Stimulated activated naive CD8-positive, alpha-beta T cell treated with anti-CD3 and anti-CD28 coated beads, Interleukin-15, amount 100 ng/mL, for 72 hours (primary cell): Measurements from ENCODE around the gene SMIM1.
"Not testable (repeated sequence)": the region's sequence is repeated elsewhere in the genome, so short reads cannot be mapped to it uniquely, and the experiment has no call there.

ENCODE experiments used
- ATAC-seq: fragments of 150-1000 bp; cut with Tn5 transposase; 2 replicates; pipeline ENCODE4 v1.10.0; 2021; ENCODE audit warnings: mild to moderate bottlenecking, moderate library complexity
- DNase-seq, 2 donors: peaks; one replicate each; pipeline ENCODE4 v3.0.0; 2021 to 2022
- H3K27ac Mint-ChIP-seq, 2 donors: one replicate each; pipeline ENCODE4 v1.8.0; 2022; ENCODE audit warnings: mild to moderate bottlenecking in 2 of 2, mixed read lengths in 2 of 2, moderate library complexity in 2 of 2
- H3K27me3 Mint-ChIP-seq: one replicate; pipeline ENCODE4 v1.8.0; 2022; ENCODE audit warnings: mixed read lengths
- H3K4me1 Mint-ChIP-seq: one replicate; pipeline ENCODE4 v1.8.0; 2022; ENCODE audit warnings: mild to moderate bottlenecking, mixed read lengths
- H3K4me3 Mint-ChIP-seq, 2 donors: one replicate each; pipeline ENCODE4 v1.8.0; 2022; ENCODE audit warnings: mild to moderate bottlenecking in 2 of 2, mixed read lengths in 2 of 2, moderate library complexity in 1 of 2
- H3K9me3 Mint-ChIP-seq, 2 donors: one replicate each; pipeline ENCODE4 v1.8.0; 2022; ENCODE audit warnings: mixed read lengths in 2 of 2

SMIM1 gene

GRCh38 chr1:3745590-3746381, 26.8 kb upstream of the SMIM1 start:
- Mint-ChIP-seq H3K4me3 (peak overlapping the region; percentile 84 to 88), H3K4me1 (peaks cover 34% of the 10 kb centered on the region), H3K27ac (peak overlapping the region; percentile 19 to 40), H3K9me3 (no peaks in the 10 kb centered on the region), H3K27me3 (no peaks in the 10 kb centered on the region)
- no peak for DNase-seq
- no peak for ATAC-seq

GRCh38 chr1:3746389-3746829, 26.1 kb upstream of the SMIM1 start:
- Mint-ChIP-seq H3K4me3 (peak overlapping the region; percentile 84 to 88), H3K4me1 (peaks cover 34% of the 10 kb centered on the region), H3K27ac (peak overlapping the region; percentile 57 to 78), H3K9me3 (no peaks in the 10 kb centered on the region), H3K27me3 (no peaks in the 10 kb centered on the region)
- DNase-seq (no peak), ATAC-seq (no peak)

- Mint-ChIP-seq H3K27me3 (no peaks in the 10 kb centered on the region), H3K4me3 (peak overlapping the region; percentile 84 to 88), H3K9me3 (no peaks in the 10 kb centered on the region), H3K27ac (peak overlapping the region; percentile 57 to 78), H3K4me1 (peaks cover 34% of the 10 kb centered on the region)
- peak; percentile 80 to 87 for DNase-seq
- ATAC-seq: peak; percentile 98
These were observed 25.6 kb upstream of the SMIM1 start for GRCh38 chr1:3746830-3747521.

GRCh38 chr1:3747522-3747848, 25.1 kb upstream of the SMIM1 start:
- peaks cover 34% of the 10 kb centered on the region for H3K4me1 Mint-ChIP-seq
- H3K27me3 Mint-ChIP-seq: no peaks in the 10 kb centered on the region
- no peak overlapping the region for H3K27ac Mint-ChIP-seq
- no peaks in the 10 kb centered on the region for H3K9me3 Mint-ChIP-seq
- ATAC-seq: no peak
- H3K4me3 Mint-ChIP-seq: peak overlapping the region; percentile 71 to 79
- no peak for DNase-seq

GRCh38 chr1:3747903-3748302, 24.6 kb upstream of the SMIM1 start:
- peaks cover 34% of the 10 kb centered on the region for H3K4me1 Mint-ChIP-seq
- no peak for ATAC-seq
- no peak for DNase-seq
- no peaks in the 10 kb centered on the region for H3K9me3 Mint-ChIP-seq
- peak overlapping the region in 1 of 2 donors; percentile 74 for H3K27ac Mint-ChIP-seq
- peak overlapping the region; percentile 71 to 79 for H3K4me3 Mint-ChIP-seq
- no peaks in the 10 kb centered on the region for H3K27me3 Mint-ChIP-seq

GRCh38 chr1:3748316-3748900, 24.1 kb upstream of the SMIM1 start:
- H3K27ac Mint-ChIP-seq: peak overlapping the region in 1 of 2 donors; percentile 74
- H3K27me3 Mint-ChIP-seq, H3K9me3 Mint-ChIP-seq, DNase-seq, ATAC-seq: not testable (repeated sequence)
- H3K4me3 Mint-ChIP-seq: peak overlapping the region; percentile 71 to 79
- peaks cover 34% of the 10 kb centered on the region for H3K4me1 Mint-ChIP-seq

- ATAC-seq: no peak
- H3K4me3 Mint-ChIP-seq: no peak overlapping the region
- H3K9me3 Mint-ChIP-seq: no peaks in the 10 kb centered on the region
- peaks cover 32% of the 10 kb centered on the region for H3K4me1 Mint-ChIP-seq
- H3K27me3 Mint-ChIP-seq: no peaks in the 10 kb centered on the region
- no peak overlapping the region for H3K27ac Mint-ChIP-seq
- DNase-seq: no peak
These were observed 23.0 kb upstream of the SMIM1 start for GRCh38 chr1:3749512-3749911.

GRCh38 chr1:3750741-3751140, 21.8 kb upstream of the SMIM1 start:
- no peak for DNase-seq
- Mint-ChIP-seq H3K27ac (no peak overlapping the region), H3K9me3 (no peaks in the 10 kb centered on the region), H3K4me3 (no peak overlapping the region), H3K4me1 (peaks cover 20% of the 10 kb centered on the region), H3K27me3 (no peaks in the 10 kb centered on the region)
- ATAC-seq: no peak

GRCh38 chr1:3752400-3752945, 20.1 kb upstream of the SMIM1 start, which contains the start of gene CCDC27:
CCDC27 (plus strand) TSS chr1:3752450; CDS start chr1:3752482, 32 bp downstream.
- peak within 1 kb of the TSS in 1 of 2 donors; percentile 44 for H3K27ac Mint-ChIP-seq
- no peak for ATAC-seq
- H3K9me3 Mint-ChIP-seq: no peaks in the 10 kb centered on the region
- no peak for DNase-seq
- H3K4me3 Mint-ChIP-seq: no peak within 1 kb of the TSS
- peaks cover 10% of the 10 kb centered on the region for H3K27me3 Mint-ChIP-seq
- peaks cover 10% of the 10 kb centered on the region for H3K4me1 Mint-ChIP-seq

- Mint-ChIP-seq H3K27ac (peak overlapping the region in 1 of 2 donors; percentile 42), H3K4me3 (no peak overlapping the region), H3K4me1 (no peaks in the 10 kb centered on the region), H3K27me3 (peaks cover 10% of the 10 kb centered on the region), H3K9me3 (no peaks in the 10 kb centered on the region)
- ATAC-seq (no peak), DNase-seq (no peak)
These were observed 18.7 kb upstream of the SMIM1 start for GRCh38 chr1:3753656-3754454.

GRCh38 chr1:3756394-3756793, 16.2 kb upstream of the SMIM1 start:
- Mint-ChIP-seq H3K27me3 (peaks cover 34% of the 10 kb centered on the region), H3K4me3 (no peak overlapping the region), H3K4me1 (no peaks in the 10 kb centered on the region), H3K9me3 (no peaks in the 10 kb centered on the region), H3K27ac (peak overlapping the region in 1 of 2 donors; percentile 61)
- DNase-seq (no peak), ATAC-seq (no peak)

GRCh38 chr1:3759164-3759563, 13.4 kb upstream of the SMIM1 start:
- ATAC-seq (no peak), DNase-seq (no peak)
- H3K4me3 Mint-ChIP-seq: no peak overlapping the region
- no peaks in the 10 kb centered on the region for H3K9me3 Mint-ChIP-seq
- H3K4me1 Mint-ChIP-seq: no peaks in the 10 kb centered on the region
- H3K27ac Mint-ChIP-seq: no peak overlapping the region
- peaks cover 35% of the 10 kb centered on the region for H3K27me3 Mint-ChIP-seq

GRCh38 chr1:3759796-3760195, 12.8 kb upstream of the SMIM1 start:
- H3K4me3 Mint-ChIP-seq: no peak overlapping the region
- no peak for ATAC-seq

GRCh38 chr1:3761296-3762010, 11.1 kb upstream of the SMIM1 start:
- no peak overlapping the region for H3K4me3 Mint-ChIP-seq
- peaks cover 28% of the 10 kb centered on the region for H3K27me3 Mint-ChIP-seq
- H3K27ac Mint-ChIP-seq: no peak overlapping the region
- DNase-seq: no peak
- ATAC-seq: no peak
- H3K4me1 Mint-ChIP-seq: no peaks in the 10 kb centered on the region
- no peaks in the 10 kb centered on the region for H3K9me3 Mint-ChIP-seq

More at GRCh38 chr1:3759796-3760195, 12.8 kb upstream of the SMIM1 start:
- H3K9me3 Mint-ChIP-seq: no peaks in the 10 kb centered on the region
- H3K27me3 Mint-ChIP-seq: peaks cover 35% of the 10 kb centered on the region
- H3K27ac Mint-ChIP-seq: peak overlapping the region in 1 of 2 donors; percentile 59
- DNase-seq: no peak
- H3K4me1 Mint-ChIP-seq: no peaks in the 10 kb centered on the region
